IPS-11a (cell line): ENCODE measurements around the gene CHST10.
"Not testable (repeated sequence)": the region's sequence is repeated elsewhere in the genome, so short reads cannot be mapped to it uniquely, and the experiment has no call there.

Experiments used
- H3K4me3 ChIP-seq: one replicate; pipeline ENCODE4 v1.5.1; 2013; ENCODE audit warnings: low read depth, low read length, control low read depth

Gene CHST10

GRCh38 chr2:100395532-100396350, 21.7 kb downstream of the CHST10 start:
- no peak overlapping the region for H3K4me3 ChIP-seq

DNA sequence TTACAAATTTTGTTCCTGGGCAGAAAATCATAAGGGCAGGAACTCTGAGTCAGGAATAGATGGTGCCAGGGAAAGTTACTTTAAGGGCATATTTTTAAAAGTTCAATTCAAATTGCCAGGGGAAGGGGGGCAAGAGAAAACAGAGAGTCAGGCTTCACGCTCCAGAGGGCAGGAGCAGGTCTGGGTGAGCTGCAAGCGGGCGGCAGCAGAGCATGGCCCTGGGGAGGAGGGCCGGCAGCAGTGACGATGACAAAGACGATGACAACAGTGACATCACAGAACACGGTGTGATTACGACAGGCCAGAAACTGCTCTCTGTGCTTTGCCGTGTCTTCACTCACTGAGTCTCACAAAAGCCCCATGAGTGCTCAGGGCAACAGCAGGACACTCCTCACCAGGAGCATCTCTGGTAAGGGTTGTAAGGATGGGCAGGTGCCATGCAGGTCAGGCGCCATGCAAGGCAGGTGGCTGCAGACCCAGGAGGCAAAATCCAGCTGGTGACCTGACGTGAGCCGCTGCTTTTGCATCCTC, 23.3 kb downstream of the CHST10 start:
- no peak overlapping the region for H3K4me3 ChIP-seq

DNA sequence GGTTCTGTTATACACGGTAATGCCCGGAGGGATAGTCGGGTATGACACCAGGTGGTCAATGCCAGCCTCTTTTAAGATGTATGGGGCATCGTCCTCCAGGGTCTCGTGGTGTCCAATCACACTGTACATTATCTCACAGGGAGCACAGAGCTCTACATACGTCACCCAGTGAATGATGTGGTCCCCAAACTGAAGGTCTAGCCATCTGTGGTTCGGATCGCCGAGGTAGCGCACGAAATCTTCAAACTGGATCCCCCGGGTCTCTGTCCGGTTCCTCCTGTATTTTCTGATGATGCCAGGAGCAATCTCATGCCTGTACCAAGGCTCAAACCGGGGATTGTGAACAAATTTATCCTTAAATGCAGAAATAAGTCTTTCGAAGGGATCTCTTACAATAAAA, 24.1 kb downstream of the CHST10 start:
- no peak overlapping the region for H3K4me3 ChIP-seq

DNA sequence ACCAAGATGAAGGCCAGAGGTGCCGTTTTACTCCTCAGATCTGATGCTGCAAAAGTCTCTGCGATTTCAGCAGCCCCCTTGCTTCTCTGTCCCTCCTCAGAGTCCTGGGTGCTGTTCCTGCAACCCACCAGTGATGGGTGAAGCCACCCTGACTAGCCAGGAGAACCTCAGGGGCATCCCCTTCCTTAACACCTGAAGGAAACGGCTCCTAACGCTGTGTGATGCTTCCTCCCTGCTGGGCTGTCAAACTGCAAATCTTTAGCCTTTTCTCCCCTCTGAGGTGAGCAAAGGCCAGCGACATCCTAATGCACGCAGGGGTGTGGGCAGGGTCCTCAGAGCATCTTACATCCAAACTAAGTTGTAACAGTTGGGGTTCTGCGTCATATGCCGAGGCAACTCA, 24.8 kb downstream of the CHST10 start:
- no peak overlapping the region for H3K4me3 ChIP-seq

DNA sequence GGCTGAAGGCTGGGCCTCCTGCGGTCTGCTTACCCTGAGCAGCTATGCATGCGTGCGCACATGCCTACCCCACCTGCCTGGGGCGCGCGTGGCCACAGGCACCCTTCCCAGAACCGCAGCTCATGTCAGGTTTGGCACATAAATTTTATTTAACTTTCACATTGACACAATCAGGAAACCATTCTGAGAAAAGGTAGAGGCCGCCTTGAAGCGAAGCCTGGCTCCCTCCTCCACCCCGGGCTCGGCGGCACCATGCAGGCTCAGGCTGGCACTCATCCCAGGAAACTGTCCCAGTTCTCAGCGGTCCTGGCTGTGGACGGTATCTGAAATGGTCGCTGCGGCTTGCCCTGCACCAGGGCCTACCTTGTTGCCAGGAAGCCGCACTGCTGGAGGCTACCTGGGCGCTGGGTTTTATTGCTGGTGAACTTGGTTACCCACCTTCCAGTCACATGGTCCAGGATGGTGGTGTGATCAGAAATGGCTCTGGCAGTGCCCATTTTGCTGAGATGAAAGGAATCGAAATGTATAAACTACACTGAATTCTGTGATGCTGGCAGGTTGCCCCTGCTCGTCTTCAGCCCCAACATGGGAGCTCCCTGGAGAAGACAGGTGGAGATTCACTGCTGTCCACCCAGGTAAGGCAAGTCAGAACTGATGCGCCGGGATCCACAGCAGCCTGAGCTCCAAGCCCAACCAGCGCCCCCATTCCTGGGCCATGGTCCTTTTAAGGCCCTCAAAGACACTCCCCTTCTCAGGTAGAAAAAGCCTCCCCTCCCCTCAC, 25.5 kb downstream of the CHST10 start:
- no peak overlapping the region for H3K4me3 ChIP-seq

DNA sequence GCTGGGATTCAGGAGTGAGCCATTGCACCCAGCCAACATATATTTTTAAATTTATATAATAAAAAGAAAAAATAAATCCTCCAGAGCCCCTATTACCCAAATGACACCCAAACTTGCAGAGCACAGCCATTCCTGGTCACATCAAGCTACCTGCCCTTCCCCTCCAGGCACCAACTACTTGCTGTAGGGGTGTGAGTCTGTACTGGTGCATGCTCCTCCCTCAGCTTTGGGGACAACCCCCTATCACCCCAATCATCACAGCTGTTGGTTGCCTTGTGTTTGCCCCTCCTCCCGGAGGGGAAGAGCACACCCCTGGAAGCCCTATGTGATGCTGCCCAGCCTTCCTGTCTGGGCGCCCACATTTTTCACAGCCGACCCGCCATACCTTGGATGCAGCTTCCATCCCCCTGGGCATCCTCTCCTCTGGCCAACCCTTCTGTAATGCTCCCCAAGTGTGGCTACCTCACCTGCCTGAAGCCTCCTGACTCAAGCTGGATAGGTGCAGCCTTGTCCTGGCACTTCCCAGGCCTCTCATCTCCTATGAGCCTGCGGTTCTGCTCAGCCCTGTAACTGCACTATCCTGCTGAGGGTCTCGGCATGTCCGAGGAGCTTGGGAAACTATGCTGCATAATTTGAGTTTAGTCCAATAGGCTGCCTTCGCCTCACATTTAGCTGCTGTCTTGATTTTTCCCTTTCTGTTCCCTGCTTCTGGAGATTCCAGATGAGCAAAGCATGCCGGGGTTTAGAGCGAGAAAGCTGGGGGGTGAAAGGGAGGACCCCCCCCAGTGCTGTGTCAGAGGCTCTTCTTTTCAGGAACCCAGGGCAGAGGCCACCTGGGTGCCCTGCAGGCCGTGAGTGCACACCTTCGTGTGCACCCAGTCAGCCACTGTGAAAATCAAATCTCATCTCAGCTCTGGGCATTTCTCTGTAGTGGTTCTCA, 27.2 kb downstream of the CHST10 start:
- no peak overlapping the region for H3K4me3 ChIP-seq

DNA sequence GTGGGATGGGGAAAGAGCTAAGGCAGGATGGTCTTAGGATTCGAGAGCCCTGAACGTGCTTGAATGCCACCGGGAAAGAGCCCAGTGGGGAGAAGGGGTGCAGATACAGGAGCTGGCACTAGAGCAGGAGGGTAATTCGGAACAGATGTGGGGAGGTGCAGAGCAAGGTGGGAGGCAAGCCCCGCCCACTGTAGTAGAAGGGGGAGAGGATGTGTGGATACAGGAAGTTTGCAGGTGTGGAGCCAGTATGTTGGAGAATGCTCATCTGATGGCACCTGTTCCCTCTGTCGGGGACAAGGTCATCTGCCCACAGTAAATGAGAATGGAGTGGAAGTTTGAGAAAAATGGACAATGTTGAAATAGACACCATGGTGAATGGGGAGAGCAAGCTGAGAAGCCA, 28.8 kb downstream of the CHST10 start:
- H3K4me3 ChIP-seq: no peak overlapping the region

- H3K4me3 ChIP-seq: no peak overlapping the region
Measured at GRCh38 chr2:100383954-100384353, 33.5 kb downstream of the CHST10 start.

GRCh38 chr2:100383306-100383705, 34.2 kb downstream of the CHST10 start:
- no peak overlapping the region for H3K4me3 ChIP-seq

DNA sequence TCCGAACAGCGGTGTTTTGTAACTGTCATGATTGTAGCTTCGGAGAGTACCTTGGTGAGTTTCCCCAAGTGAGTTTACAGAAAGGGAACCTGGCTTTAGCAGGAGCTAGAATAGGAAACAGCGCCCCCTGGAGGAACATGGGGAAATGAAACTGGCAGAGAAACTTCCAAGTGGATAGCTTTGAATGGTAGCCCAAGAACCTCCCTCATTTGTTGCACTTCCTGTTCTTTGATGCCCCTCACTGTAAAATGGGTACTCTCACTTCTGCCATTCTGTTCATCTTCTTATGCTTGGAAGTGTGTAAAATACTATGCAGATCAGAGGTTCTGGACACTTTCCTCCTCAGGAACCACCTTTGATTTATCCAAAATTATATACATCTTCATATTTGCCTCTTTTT, 36.2 kb downstream of the CHST10 start:
- H3K4me3 ChIP-seq: no peak overlapping the region

GRCh38 chr2:100380681-100381080, 36.8 kb downstream of the CHST10 start:
- H3K4me3 ChIP-seq: no peak overlapping the region

DNA sequence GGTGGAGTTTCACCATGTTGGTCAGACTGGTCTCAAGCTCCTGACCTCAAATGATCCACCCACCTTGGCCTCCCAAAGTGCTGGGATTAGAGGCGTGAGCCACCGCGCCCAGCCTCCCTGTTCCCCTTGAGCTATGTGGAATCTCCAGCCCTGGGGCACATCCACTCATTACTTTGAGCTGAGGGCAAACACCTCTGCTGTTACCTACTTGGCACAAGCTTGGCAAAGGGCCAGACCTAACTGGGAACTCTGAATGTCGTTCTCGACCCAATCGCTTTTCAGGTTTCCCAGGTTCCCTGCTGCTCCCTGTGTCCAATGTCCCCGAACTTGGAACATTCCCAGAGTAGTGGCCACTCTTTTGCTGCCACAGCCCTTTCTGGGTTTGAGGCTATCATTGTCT, 40.6 kb downstream of the CHST10 start:
- H3K4me3 ChIP-seq: no peak overlapping the region

DNA sequence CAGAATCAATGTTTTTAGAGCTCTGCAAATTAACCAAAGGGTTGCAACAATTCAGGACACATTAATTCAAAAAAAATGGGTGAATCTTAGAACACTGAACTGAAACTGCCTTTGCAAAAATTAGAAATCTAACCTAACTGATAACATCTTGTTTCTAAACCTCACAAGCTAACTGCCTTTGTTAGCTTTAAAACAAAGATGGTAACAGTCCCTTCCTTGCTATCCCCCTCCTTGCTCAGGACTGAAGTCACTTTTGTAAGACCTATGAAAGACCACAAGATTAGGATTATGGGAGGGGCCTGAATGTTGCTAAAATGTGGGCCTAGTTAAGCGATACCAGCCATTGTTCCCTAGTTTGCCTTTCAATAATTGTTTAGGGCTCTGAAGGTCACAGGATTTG, 50.3 kb downstream of the CHST10 start:
- H3K4me3 ChIP-seq: no peak overlapping the region

- H3K4me3 ChIP-seq: no peak overlapping the region
Measured at GRCh38 chr2:100365434-100365833, 52.0 kb downstream of the CHST10 start.

GRCh38 chr2:100362269-100362668, 55.2 kb downstream of the CHST10 start:
- H3K4me3 ChIP-seq: not testable (repeated sequence)

GRCh38 chr2:100359576-100359975, 57.9 kb downstream of the CHST10 start:
- no peak overlapping the region for H3K4me3 ChIP-seq

DNA sequence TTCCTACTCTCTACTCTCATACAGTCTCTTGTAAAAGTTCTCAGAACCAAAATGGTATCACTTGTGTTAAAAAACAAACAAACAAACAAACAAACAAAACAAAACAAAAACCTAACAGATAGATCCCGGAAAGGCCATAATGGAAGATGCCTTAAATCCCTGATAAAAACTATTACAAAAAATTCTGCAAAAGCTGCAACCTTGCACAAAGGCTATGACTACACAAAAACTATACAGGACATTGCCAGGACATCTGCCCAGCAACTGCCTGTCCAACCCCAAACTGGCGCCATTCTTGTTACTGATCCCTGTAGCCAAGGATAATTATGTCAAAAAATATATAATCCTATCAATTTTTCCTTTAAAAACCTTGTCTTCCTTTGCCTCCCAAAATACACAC, 58.9 kb downstream of the CHST10 start:
- H3K4me3 ChIP-seq: no peak overlapping the region

DNA sequence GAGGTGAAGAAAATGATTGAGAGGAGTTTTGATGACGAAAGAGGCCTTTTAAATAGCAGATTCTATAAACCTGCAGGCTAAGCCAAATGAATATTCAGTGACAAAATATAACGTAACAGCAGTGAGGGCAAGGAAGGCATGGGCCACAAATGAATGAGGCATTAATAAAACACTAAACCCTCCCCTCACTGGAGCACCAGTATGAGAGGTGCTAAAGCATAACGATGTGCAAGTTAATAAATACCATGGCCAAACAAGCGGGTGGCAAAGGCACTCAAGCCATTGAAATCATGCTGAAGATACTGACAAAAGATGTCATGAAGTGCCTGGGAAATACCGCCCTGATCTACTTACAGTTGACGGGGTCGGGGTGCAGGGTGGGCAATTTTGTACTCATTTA, 64.9 kb downstream of the CHST10 start:
- H3K4me3 ChIP-seq: no peak overlapping the region

DNA sequence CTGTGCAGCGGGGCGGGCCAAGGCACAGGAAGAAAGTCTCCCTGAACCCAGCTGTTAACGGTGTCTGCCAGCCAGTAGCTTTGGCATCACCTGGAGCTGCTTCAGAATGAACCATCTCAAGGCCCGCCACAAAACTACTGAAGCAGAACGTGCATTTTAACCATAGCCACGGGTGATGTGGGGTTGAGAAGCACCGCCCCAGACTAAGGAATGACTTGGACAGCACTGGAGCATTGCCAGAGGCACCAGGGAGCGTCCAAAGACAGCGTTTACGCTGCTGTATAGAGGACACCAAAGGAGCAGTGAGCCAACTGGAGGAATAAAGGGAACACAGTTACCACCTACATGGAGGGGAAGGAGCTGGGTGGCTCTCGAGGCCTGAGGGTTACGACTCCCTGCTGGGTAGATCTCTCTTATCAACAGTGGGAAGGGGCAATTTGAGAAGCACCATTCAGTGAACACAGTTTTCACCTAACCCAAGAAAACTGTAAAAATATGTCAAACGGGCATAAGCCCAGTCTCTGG, 66.7 kb downstream of the CHST10 start:
- no peak overlapping the region for H3K4me3 ChIP-seq

GRCh38 chr2:100345144-100345543, 72.3 kb downstream of the CHST10 start:
- H3K4me3 ChIP-seq: not testable (repeated sequence)

DNA sequence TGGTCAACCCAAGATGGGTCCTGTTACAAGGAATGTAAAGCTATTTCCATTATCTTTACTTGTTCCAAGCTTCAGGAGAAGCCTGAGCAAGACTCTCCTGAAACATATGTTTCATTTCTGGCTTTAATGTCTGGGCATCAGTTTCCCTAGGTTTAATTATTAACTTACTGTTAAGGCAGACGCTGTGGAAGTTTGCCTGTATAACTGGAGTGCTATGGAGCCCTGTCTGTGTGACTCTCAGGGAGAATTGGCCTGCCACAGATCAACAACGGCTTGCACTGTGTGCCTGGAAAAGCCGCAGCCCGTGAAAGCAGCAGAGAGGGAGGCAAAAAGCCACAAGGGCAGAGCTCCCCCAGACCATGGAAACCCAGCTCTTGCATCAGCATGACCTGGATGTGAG, 73.0 kb downstream of the CHST10 start:
- no peak overlapping the region for H3K4me3 ChIP-seq
